Smooth muscle cell (in vitro differentiated cells): ENCODE results near the gene UNC5B. TPM values are rescaled to one million over a fixed set of nuclear protein-coding genes. Genes with fewer than 3 reads are reported as not detected.

Source experiments
- DNase-seq: peaks from one replicate; lab custom pipeline; 2025; ENCODE audit not compliant: unreplicated experiment; lab: John Stamatoyannopoulos, UW
- H2AFZ ChIP-seq: fragments of 200-600 bp; sonication (generic); 2 replicates; pipeline ENCODE4 v1.6.0; 2016; ENCODE audit warnings: antibody characterized with exemption, low read depth, mild to moderate bottlenecking
- H3F3A ChIP-seq: fragments of 200-600 bp; sonication (generic); 2 replicates; pipeline ENCODE4 v1.6.0; 2017; ENCODE audit warnings: antibody characterized with exemption, low read depth
- H3K27ac ChIP-seq: fragments of 200-600 bp; sonication (generic); 2 replicates; pipeline ENCODE4 v1.5.1; 2016; ENCODE audit warnings: low read depth, mild to moderate bottlenecking
- H3K27me3 ChIP-seq: fragments of 200-600 bp; sonication (generic); 2 replicates; pipeline ENCODE4 v1.6.1; 2016; ENCODE audit warnings: low read depth, mild to moderate bottlenecking
- H3K36me3 ChIP-seq: fragments of 200-600 bp; sonication (generic); 2 replicates; pipeline ENCODE4 v1.5.1; 2016; ENCODE audit warnings: low read depth
- H3K4me1 ChIP-seq: fragments of 200-600 bp; sonication (generic); 2 replicates; pipeline ENCODE4 v1.5.1; 2016; ENCODE audit warnings: low read depth
- H3K4me2 ChIP-seq: fragments of 200-600 bp; sonication (generic); 2 replicates; pipeline ENCODE4 v1.6.0; 2016; ENCODE audit warnings: mild to moderate bottlenecking
- H3K4me3 ChIP-seq: fragments of 200-600 bp; sonication (generic); 2 replicates; pipeline ENCODE4 v1.5.1; 2016; ENCODE audit warnings: mild to moderate bottlenecking
- H3K79me2 ChIP-seq: fragments of 200-600 bp; sonication (generic); 2 replicates; pipeline ENCODE4 v1.6.0; 2016; ENCODE audit warnings: low read depth, mild to moderate bottlenecking
- H3K9ac ChIP-seq: fragments of 200-600 bp; sonication (generic); 2 replicates; pipeline ENCODE4 v1.6.0; 2016; ENCODE audit warnings: low read depth
- H3K9me3 ChIP-seq: fragments of 200-600 bp; sonication (generic); replicated peaks from 2 replicates; pipeline ENCODE4 v1.5.1; 2016; ENCODE audit warnings: low read depth
- H4K20me1 ChIP-seq: fragments of 200-600 bp; sonication (generic); 2 replicates; pipeline ENCODE4 v1.6.0; 2016; ENCODE audit warnings: low read depth
- WGBS: methylation state at CpG from one replicate; pipeline ENCODE4 v1.1.7; 2016; ENCODE audit warnings: low lambda C conversion rate; 5-methylcytosine and 5-hydroxymethylcytosine counted together
- polyA plus RNA-seq: library from polyadenylated mRNA; unstranded; fragments of >200 nt; fragmentation: Nextera tagmentation; extraction: Ambion mirVana; gene quantifications from 2 replicates; pipeline ENCODE4 v1.2.1, GENCODE V29; 2016
- total RNA-seq: library from RNA; depleted of rRNA; stranded (reverse); fragments of >200 nt; gene quantifications from 2 replicates; pipeline ENCODE4 v1.2.3, GENCODE V29; 2014
- TF ChIP-seq, protein P1 (sequence below): fragments of 200-600 bp; sonication (generic); IDR thresholded peaks from 2 replicates; pipeline ENCODE4 v1.5.1; 2017; ENCODE audit warnings: borderline replicate concordance, mild to moderate bottlenecking, antibody characterized with exemption; ENCODE audit not compliant: insufficient read depth, poor library complexity, severe bottlenecking

The UNC5B gene
- total and polyA plus RNA-seq, 2 experiments from 2014 or later: 89.6 to 142 TPM

DNA sequence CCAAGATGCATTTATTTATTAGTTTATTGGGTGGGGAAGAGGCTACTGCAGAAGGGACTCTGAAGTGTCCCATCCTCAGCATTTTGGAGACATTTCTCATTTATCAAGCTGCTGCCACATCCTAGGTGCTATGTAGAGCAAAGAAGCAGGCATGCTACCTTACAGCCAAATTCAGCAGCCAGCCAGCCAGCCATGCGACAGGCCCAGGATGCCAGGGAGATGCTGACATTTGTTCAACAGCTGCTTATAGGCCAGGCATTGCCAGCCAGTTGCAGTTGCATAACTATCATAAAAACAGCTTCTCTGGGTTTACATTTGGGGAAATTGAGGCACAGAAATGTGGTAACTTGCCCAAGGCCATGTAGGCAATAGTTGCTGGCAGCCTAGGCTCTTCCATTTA is 109.0 kb downstream of the UNC5B start:
- DNase-seq: no peak
- Histone ChIP-seq H3K79me2 (no peaks in the 10 kb centered on the region), H3K9me3 (no peaks in the 10 kb centered on the region), H3K4me2 (no peak overlapping the region), H3K36me3 (no peaks in the 10 kb centered on the region), H3K4me3 (no peak overlapping the region), H3K9ac (no peak overlapping the region), H3K27ac (no peak overlapping the region), H3K27me3 (no peaks in the 10 kb centered on the region), H2AFZ (no peak overlapping the region), H4K20me1 (no peaks in the 10 kb centered on the region), H3F3A (no peaks in the 10 kb centered on the region), H3K4me1 (peaks cover 5% of the 10 kb centered on the region)
- 100% methylated on average over 1 of the region's 1 CpG for WGBS
- TF ChIP-seq, protein P1, sequence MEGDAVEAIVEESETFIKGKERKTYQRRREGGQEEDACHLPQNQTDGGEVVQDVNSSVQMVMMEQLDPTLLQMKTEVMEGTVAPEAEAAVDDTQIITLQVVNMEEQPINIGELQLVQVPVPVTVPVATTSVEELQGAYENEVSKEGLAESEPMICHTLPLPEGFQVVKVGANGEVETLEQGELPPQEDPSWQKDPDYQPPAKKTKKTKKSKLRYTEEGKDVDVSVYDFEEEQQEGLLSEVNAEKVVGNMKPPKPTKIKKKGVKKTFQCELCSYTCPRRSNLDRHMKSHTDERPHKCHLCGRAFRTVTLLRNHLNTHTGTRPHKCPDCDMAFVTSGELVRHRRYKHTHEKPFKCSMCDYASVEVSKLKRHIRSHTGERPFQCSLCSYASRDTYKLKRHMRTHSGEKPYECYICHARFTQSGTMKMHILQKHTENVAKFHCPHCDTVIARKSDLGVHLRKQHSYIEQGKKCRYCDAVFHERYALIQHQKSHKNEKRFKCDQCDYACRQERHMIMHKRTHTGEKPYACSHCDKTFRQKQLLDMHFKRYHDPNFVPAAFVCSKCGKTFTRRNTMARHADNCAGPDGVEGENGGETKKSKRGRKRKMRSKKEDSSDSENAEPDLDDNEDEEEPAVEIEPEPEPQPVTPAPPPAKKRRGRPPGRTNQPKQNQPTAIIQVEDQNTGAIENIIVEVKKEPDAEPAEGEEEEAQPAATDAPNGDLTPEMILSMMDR: no peak

DNA sequence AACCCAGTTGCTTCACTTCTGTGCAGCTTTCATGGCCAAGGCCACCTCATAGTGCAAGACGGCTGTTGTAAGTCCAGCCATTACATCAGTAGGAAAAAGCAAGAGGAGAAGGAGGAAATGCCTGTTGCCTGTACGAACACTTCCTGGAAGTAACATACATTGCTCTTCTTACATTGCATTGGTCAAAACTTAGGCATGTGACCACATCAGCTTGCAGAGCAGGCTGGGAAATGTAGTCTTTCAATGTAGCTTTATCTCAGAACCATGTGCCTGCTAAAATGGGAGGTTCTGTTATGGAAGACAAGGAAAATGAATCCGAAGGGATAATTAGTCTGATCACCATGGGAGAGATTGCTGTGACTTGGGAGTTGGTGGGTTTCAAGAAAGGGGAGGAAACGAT is 111.0 kb downstream of the UNC5B start:
- Histone ChIP-seq H3K9ac (no peak overlapping the region), H3F3A (no peaks in the 10 kb centered on the region), H3K36me3 (no peaks in the 10 kb centered on the region), H2AFZ (no peak overlapping the region), H3K27ac (no peak overlapping the region), H3K27me3 (no peaks in the 10 kb centered on the region), H3K4me3 (no peak overlapping the region), H3K79me2 (no peaks in the 10 kb centered on the region), H3K4me1 (peaks cover 5% of the 10 kb centered on the region), H3K4me2 (no peak overlapping the region), H3K9me3 (no peaks in the 10 kb centered on the region), H4K20me1 (no peaks in the 10 kb centered on the region)
- WGBS: 92% methylated on average over 4 of the region's 4 CpGs
- TF ChIP-seq, protein P1: no peak
- no peak for DNase-seq

DNA sequence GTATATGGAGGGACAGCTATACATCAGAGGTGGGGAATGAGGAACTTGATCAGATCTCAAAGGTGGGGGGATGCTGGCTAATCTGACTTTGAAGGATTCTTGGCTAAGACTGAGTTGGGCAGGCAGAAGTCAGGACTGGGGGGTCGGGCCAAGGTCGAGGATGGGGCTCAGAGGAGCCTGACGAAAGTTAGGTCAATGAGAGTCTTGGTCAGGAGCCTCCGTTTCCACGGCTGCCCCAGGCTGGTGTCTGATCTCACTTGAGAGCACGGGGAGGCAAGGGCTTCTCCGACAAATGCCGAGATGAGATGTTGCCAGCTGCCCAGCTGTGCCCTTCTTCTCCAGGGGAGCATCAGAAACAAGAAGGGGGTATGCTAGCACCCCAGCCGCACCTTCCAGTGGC is 112.4 kb downstream of the UNC5B start:
- no peaks in the 10 kb centered on the region for H4K20me1 ChIP-seq
- H3K4me2 ChIP-seq: no peak overlapping the region
- H3F3A ChIP-seq: no peaks in the 10 kb centered on the region
- no peaks in the 10 kb centered on the region for H3K79me2 ChIP-seq
- DNase-seq: no peak
- H3K27ac ChIP-seq: no peak overlapping the region
- H2AFZ ChIP-seq: no peak overlapping the region
- peaks cover 3% of the 10 kb centered on the region for H3K4me1 ChIP-seq
- no peaks in the 10 kb centered on the region for H3K27me3 ChIP-seq
- H3K36me3 ChIP-seq: no peaks in the 10 kb centered on the region
- no peak overlapping the region for H3K4me3 ChIP-seq
- TF ChIP-seq, protein P1: no peak
- no peaks in the 10 kb centered on the region for H3K9me3 ChIP-seq
- WGBS: 95% methylated on average over 9 of the region's 9 CpGs
- H3K9ac ChIP-seq: no peak overlapping the region

DNA sequence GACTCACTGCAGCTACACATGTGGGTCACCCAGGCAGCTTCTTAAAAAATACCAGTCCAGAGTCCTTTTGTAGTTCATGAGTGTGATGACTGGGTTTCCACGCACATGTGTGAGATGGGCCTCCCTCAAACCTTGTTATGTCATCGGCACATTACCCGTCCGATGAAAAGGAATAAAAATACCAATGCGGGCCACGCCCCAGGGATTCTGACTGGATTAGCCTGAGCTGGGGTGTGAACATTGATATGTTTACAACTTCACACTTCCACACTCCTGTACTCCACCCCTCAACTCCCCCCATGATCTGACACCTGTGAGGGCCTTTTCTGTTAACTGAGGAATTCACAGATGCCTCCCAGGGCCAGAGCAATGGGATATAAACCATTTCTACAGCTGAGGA is 112.9 kb downstream of the UNC5B start:
- no peaks in the 10 kb centered on the region for H3K27me3 ChIP-seq
- no peak overlapping the region for H3K4me2 ChIP-seq
- TF ChIP-seq, protein P1: no peak
- H3K36me3 ChIP-seq: no peaks in the 10 kb centered on the region
- H3K9ac ChIP-seq: no peak overlapping the region
- no peaks in the 10 kb centered on the region for H4K20me1 ChIP-seq
- H3K9me3 ChIP-seq: no peaks in the 10 kb centered on the region
- no peaks in the 10 kb centered on the region for H3K4me1 ChIP-seq
- H3K4me3 ChIP-seq: no peak overlapping the region
- no peak overlapping the region for H3K27ac ChIP-seq
- 91% methylated on average over 6 of the region's 6 CpGs for WGBS
- no peaks in the 10 kb centered on the region for H3F3A ChIP-seq
- DNase-seq: no peak
- H2AFZ ChIP-seq: no peak overlapping the region
- no peaks in the 10 kb centered on the region for H3K79me2 ChIP-seq
